Adrenal gland (tissue), 12 donors: ENCODE data around the gene MFAP3L. TPM values are rescaled to one million over a fixed set of nuclear protein-coding genes. Genes with fewer than 3 reads are reported as not detected.

ENCODE experiments used
- DNase-seq, 7 donors: peaks; one replicate each; pipeline ENCODE4 v3.0.0-alpha.2; 2019 to 2020
- H3K27ac ChIP-seq, 5 donors: fragments of 200-600 bp; sonication (generic) in 4 of 5; 1 replicate in 3 of 5; 2 replicates in 2 of 5; pipeline versions ENCODE4 v1.5.1 to v1.8.0; 2016 to 2020; ENCODE audit warnings: mild to moderate bottlenecking in 1 of 5
- H3K27me3 ChIP-seq: fragments of 200-600 bp; 2 replicates; pipeline ENCODE4 v1.8.0; 2021
- H3K36me3 ChIP-seq, 2 donors: fragments of 200-600 bp; replicated peaks in 1 of 2; 1 replicate in 1 of 2; 2 replicates in 1 of 2; pipeline versions ENCODE4 v1.5.1 to v1.8.0; 2018 to 2022
- H3K4me1 ChIP-seq, 2 donors: fragments of 200-600 bp; replicated peaks in 1 of 2; 1 replicate in 1 of 2; 2 replicates in 1 of 2; pipeline versions ENCODE4 v1.5.1 to v1.8.0; 2018 to 2021
- H3K4me3 ChIP-seq, 4 donors: fragments of 200-600 bp; sonication (generic) in 3 of 4; one replicate each; pipeline ENCODE4 v1.5.1; 2016 to 2018
- H3K9me3 ChIP-seq, 3 donors: fragments of 200-600 bp; sonication (generic) in 1 of 3; replicated peaks in 1 of 3; 1 replicate in 2 of 3; 2 replicates in 1 of 3; pipeline versions ENCODE4 v1.5.1 to v1.8.0; 2016 to 2021
- POLR2A ChIP-seq, 2 donors: fragments of 450-650 bp; IDR thresholded peaks; one replicate each; pipeline ENCODE4 v1.6.1; 2017; ENCODE audit warnings: antibody characterized with exemption in 2 of 2, mild to moderate bottlenecking in 2 of 2, moderate library complexity in 1 of 2
- WGBS, 4 donors: extraction: QIAGEN DNeasy Blood & Tissue Kit in 2 of 4; methylation state at CpG; one replicate each; pipeline versions ENCODE4 v1.1.5 to v1.1.7; 2013 to 2017; 5-methylcytosine and 5-hydroxymethylcytosine counted together
- intact Hi-C, 2 donors: fragments of 100-400 bp; cut with DNase I; formaldehyde crosslinking; loops; one replicate each; pipeline versions ENCODE4 v1.14.1 to v1.15.0; 2022 to 2023
- polyA plus RNA-seq, 3 donors: library from polyadenylated mRNA; stranded (reverse); fragments of 200-250 nt in 2 of 3; fragments of 350-450 nt in 1 of 3; fragmentation: Illumina TruSeq in 1 of 3; extraction: RNeasy Lipid Tissue Mini Kit (QIAGEN cat#74804) in 1 of 3; gene quantifications; one replicate each; pipeline ENCODE4 v1.2.3, GENCODE V29; 2013 to 2014
- total RNA-seq, 9 donors: library from RNA; depleted of rRNA in 4 of 9; stranded (reverse); fragments of >200 nt in 4 of 9; fragments of 120-200 nt in 1 of 9; fragmentation: NEBNext Ultra II Directional in 1 of 9; extraction: Animal tissue kit (Norgen Biotek cat#: 25700) in 1 of 9; gene quantifications; one replicate each; pipeline versions ENCODE4 v1.1.0 to v1.2.4, GENCODE V29; 2013 to 2023
- TF ChIP-seq, protein P1 (sequence below), 6 experiments: fragments of 450-650 bp in 4 of 6; fragments of 200-600 bp in 2 of 6; sonication (generic) in 1 of 6; IDR thresholded peaks; 1 replicate in 5 of 6; 2 replicates in 1 of 6; pipeline versions ENCODE4 v1.5.1 to v1.8.0; 2016 to 2021; ENCODE audit warnings: antibody characterized with exemption in 6 of 6, mild to moderate bottlenecking in 2 of 6, moderate library complexity in 1 of 6
- donor health status: healthy with polysubstance abuse.
- donor health status: Bipolar disorder and iron deficiency.
- donor health status: DM: yes; HTN: yes; CAD: no.
- donor health status: DM: no; HTN: no; CAD: no.
- donor health status: DM: no; HTN: no; CAD: no.
- donor health status: DM: yes; HTN: yes; CAD: no.

The MFAP3L gene
- total and polyA plus RNA-seq, 12 donors = 0.94 to 13.7 (median 3.8) TPM

DNA sequence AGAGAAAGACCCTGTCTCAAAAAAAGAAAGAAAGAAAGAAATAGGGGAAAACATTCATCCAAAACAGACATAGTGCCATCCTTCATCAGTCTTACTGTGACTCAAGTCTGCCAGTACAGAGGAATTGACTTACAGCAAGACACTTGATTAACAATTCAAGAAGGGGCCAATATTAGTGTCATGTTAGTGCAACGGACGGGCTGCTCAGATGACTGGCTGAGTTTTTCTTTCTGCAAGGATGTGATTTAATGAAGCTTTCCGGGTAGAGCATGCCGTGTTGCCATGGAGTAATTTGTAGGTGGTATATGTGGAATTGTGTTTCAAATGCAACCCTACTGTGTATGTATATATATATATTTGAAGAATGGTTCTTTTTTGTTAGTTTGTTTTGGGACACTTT is 12.6 kb upstream of the MFAP3L start:
- H3K4me3 ChIP-seq = no peak overlapping the region
- no peaks in the 10 kb centered on the region for H3K36me3 ChIP-seq
- intact Hi-C loops = no loop called here
- no peak overlapping the region for H3K27ac ChIP-seq
- H3K27me3 ChIP-seq = no peaks in the 10 kb centered on the region
- WGBS, 4 donors = 43 to 59% (median 44%) methylated on average over 4 of the region's 4 CpGs
- no peak for TF ChIP-seq POLR2A (IDR thresholded peaks at IDR 0.05)
- TF ChIP-seq, protein P1, sequence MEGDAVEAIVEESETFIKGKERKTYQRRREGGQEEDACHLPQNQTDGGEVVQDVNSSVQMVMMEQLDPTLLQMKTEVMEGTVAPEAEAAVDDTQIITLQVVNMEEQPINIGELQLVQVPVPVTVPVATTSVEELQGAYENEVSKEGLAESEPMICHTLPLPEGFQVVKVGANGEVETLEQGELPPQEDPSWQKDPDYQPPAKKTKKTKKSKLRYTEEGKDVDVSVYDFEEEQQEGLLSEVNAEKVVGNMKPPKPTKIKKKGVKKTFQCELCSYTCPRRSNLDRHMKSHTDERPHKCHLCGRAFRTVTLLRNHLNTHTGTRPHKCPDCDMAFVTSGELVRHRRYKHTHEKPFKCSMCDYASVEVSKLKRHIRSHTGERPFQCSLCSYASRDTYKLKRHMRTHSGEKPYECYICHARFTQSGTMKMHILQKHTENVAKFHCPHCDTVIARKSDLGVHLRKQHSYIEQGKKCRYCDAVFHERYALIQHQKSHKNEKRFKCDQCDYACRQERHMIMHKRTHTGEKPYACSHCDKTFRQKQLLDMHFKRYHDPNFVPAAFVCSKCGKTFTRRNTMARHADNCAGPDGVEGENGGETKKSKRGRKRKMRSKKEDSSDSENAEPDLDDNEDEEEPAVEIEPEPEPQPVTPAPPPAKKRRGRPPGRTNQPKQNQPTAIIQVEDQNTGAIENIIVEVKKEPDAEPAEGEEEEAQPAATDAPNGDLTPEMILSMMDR (IDR thresholded peaks at IDR 0.05) = no peak
- H3K9me3 ChIP-seq = no peaks in the 10 kb centered on the region
- H3K4me1 ChIP-seq = no peaks in the 10 kb centered on the region
- no peak for DNase-seq

DNA sequence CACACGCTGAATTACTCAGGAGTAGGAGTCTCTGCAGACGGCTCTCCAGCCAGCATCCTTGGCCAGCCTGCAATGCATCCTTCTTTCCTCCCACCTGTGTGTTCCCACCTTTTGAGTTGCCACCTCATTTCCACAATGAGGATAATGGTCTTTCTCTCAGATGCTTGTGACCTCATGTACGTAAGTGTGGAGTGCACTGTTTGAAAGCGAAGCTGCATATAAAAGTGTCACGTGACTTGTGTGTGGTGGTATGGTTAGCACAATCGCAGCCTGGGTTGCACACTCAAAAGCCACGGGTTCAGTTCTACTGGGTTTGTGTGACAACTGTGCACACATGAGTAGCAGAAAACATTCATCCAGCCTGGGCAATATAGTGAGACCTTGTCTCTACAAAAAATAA is 12.0 kb upstream of the MFAP3L start:
- no peak overlapping the region for H3K4me3 ChIP-seq
- no peaks in the 10 kb centered on the region for H3K4me1 ChIP-seq
- no peak for TF ChIP-seq POLR2A (IDR thresholded peaks at IDR 0.05)
- TF ChIP-seq, protein P1 (IDR thresholded peaks at IDR 0.05) = no peak
- no peaks in the 10 kb centered on the region for H3K27me3 ChIP-seq
- intact Hi-C loops = no loop called here
- H3K9me3 ChIP-seq = no peaks in the 10 kb centered on the region
- no peak overlapping the region for H3K27ac ChIP-seq
- DNase-seq = no peak
- WGBS, 4 donors = 74 to 82% (median 80%) methylated on average over 7 of the region's 7 CpGs
- H3K36me3 ChIP-seq = no peaks in the 10 kb centered on the region

DNA sequence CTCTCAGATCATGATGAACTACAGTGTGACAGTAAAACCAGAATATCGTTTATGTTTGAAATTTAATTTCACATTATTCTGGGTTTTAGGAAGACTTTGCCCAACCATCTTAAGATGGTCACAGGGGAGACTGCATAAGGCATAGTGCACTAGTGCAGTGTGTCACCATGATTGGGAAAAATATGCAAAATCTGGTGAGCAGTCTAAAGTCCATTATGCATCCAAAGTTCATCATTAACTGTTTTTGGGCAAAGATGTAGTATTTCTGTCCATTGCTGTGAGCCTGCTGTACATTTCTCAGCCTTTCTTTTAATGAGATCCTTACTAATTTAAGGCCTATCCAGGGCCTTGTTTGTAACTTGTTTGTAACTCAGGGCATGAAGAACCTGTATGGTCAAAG is 11.3 kb upstream of the MFAP3L start:
- H3K27me3 ChIP-seq = no peaks in the 10 kb centered on the region
- intact Hi-C loops = no loop called here
- no peaks in the 10 kb centered on the region for H3K4me1 ChIP-seq
- no peaks in the 10 kb centered on the region for H3K9me3 ChIP-seq
- no peak overlapping the region for H3K27ac ChIP-seq
- TF ChIP-seq POLR2A (IDR thresholded peaks at IDR 0.05) = no peak
- TF ChIP-seq, protein P1 (IDR thresholded peaks at IDR 0.05) = no peak
- H3K4me3 ChIP-seq = no peak overlapping the region
- 66 to 88% (median 71%) methylated on average over 1 of the region's 1 CpG for WGBS, 4 donors
- DNase-seq = no peak
- no peaks in the 10 kb centered on the region for H3K36me3 ChIP-seq

DNA sequence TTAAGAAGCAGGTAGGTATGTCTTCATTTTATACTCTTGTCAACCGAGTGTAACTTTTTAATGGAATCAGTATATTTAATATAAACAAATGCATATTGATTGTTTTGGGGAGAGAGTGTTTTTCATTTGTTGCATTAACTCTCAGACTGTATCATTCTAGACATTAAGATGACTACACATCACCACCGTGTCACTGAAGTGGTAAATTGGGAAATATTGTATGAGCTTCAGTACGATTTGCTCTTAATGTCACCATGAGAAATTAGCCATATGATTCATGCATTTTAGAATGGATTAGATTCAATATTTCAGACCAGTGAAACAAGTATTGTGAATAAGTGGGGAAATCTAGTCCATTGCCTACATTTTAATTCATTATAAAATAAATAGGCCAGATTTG is 9.7 kb upstream of the MFAP3L start:
- Histone ChIP-seq H3K4me1 (no peaks in the 10 kb centered on the region), H3K4me3 (no peak overlapping the region), H3K36me3 (no peaks in the 10 kb centered on the region), H3K27me3 (no peaks in the 10 kb centered on the region), H3K27ac (no peak overlapping the region), H3K9me3 (no peaks in the 10 kb centered on the region)
- intact Hi-C loops = no loop called here
- 73 to 80% (median 77%) methylated on average over 3 of the region's 3 CpGs for WGBS, 4 donors
- TF ChIP-seq POLR2A (IDR thresholded peaks at IDR 0.05) = no peak
- TF ChIP-seq, protein P1 (IDR thresholded peaks at IDR 0.05) = no peak
- no peak for DNase-seq
